H9 (cell line): ENCODE results near the gene GRIFIN. TPM values are rescaled to one million over a fixed set of nuclear protein-coding genes. Genes with fewer than 3 reads are reported as not detected.

ENCODE experiments used
- DNase-seq: peaks from one replicate; pipeline ENCODE4 v3.0.0-alpha.2; 2017
- H2AFZ ChIP-seq: one replicate; pipeline ENCODE4 v1.6.1; 2013; ENCODE audit warnings: mild to moderate bottlenecking, low read length, control low read depth, moderate library complexity
- H2AK5ac ChIP-seq: 2 replicates; pipeline ENCODE4 v1.6.1; 2013; ENCODE audit warnings: low read length, control low read depth, mixed read lengths; ENCODE audit not compliant: insufficient read length
- H2BK120ac ChIP-seq: one replicate; pipeline ENCODE4 v1.6.1; 2013; ENCODE audit warnings: low read depth, mild to moderate bottlenecking, low read length, control low read depth, inconsistent platforms; ENCODE audit not compliant: poor library complexity, severe bottlenecking
- H2BK12ac ChIP-seq: 2 replicates; pipeline ENCODE4 v1.6.1; 2013; ENCODE audit warnings: low read length, control low read depth, mixed read lengths, low read depth; ENCODE audit not compliant: insufficient read length
- H2BK15ac ChIP-seq: 2 replicates; pipeline ENCODE4 v1.6.1; 2013; ENCODE audit warnings: low read depth, low read length, control low read depth
- H2BK20ac ChIP-seq: one replicate; pipeline ENCODE4 v1.6.1; 2013; ENCODE audit warnings: low read depth, mild to moderate bottlenecking, low read length, control low read depth, inconsistent platforms; ENCODE audit not compliant: poor library complexity, severe bottlenecking
- H2BK5ac ChIP-seq: 2 replicates; pipeline ENCODE4 v1.6.1; 2013; ENCODE audit warnings: low read length, control low read depth, mixed read lengths; ENCODE audit not compliant: insufficient read length
- H3K14ac ChIP-seq: 2 replicates; pipeline ENCODE4 v1.6.1; 2013; ENCODE audit warnings: low read length, control low read depth; ENCODE audit not compliant: insufficient read depth
- H3K18ac ChIP-seq: 2 replicates; pipeline ENCODE4 v1.6.1; 2013; ENCODE audit warnings: low read depth, mild to moderate bottlenecking, mixed read lengths, low read length, control low read depth; ENCODE audit not compliant: insufficient read length
- H3K23ac ChIP-seq: 2 replicates; pipeline ENCODE4 v1.6.1; 2013; ENCODE audit warnings: low read length, control low read depth, mixed read lengths, low read depth; ENCODE audit not compliant: insufficient read length
- H3K23me2 ChIP-seq: 2 replicates; pipeline ENCODE4 v1.6.1; 2013; ENCODE audit warnings: low read depth, mild to moderate bottlenecking, mixed read lengths, low read length, control low read depth; ENCODE audit not compliant: insufficient read length, poor library complexity, severe bottlenecking
- H3K27ac ChIP-seq: 2 replicates; pipeline ENCODE4 v1.5.1; 2013; ENCODE audit warnings: low read length, control low read depth, mixed read lengths, low read depth; ENCODE audit not compliant: insufficient read length
- H3K27me3 ChIP-seq: 2 replicates; pipeline ENCODE4 v1.6.1; 2013; ENCODE audit warnings: low read length, control low read depth, inconsistent platforms; ENCODE audit not compliant: insufficient read depth
- H3K4ac ChIP-seq: 2 replicates; pipeline ENCODE4 v1.6.1; 2013; ENCODE audit warnings: low read depth, mild to moderate bottlenecking, control low read depth, inconsistent platforms, low read length, moderate library complexity
- H3K4me1 ChIP-seq: 2 replicates; pipeline ENCODE4 v1.6.1; 2013; ENCODE audit warnings: low read length, control low read depth, inconsistent platforms; ENCODE audit not compliant: insufficient read depth
- H3K4me2 ChIP-seq: 2 replicates; pipeline ENCODE4 v1.6.1; 2013; ENCODE audit warnings: low read length, control low read depth, mixed read lengths; ENCODE audit not compliant: insufficient read length, insufficient read depth
- H3K56ac ChIP-seq: 2 replicates; pipeline ENCODE4 v1.6.1; 2013; ENCODE audit warnings: low read depth, mild to moderate bottlenecking, mixed read lengths, low read length, control low read depth; ENCODE audit not compliant: insufficient read length
- H3K79me1 ChIP-seq: 2 replicates; pipeline ENCODE4 v1.6.1; 2013; ENCODE audit warnings: low read depth, mild to moderate bottlenecking, moderate library complexity, low read length, control low read depth, inconsistent platforms; ENCODE audit not compliant: insufficient read depth, poor library complexity, severe bottlenecking
- H3K79me2 ChIP-seq: 2 replicates; pipeline ENCODE4 v1.6.1; 2013; ENCODE audit warnings: low read length, control low read depth, inconsistent platforms; ENCODE audit not compliant: insufficient read depth
- H3K9ac ChIP-seq: 2 replicates; pipeline ENCODE4 v1.6.1; 2013; ENCODE audit warnings: low read length, control low read depth, mixed read lengths; ENCODE audit not compliant: insufficient read length; ENCODE audit errors: extremely low read depth
- H3K9me3 ChIP-seq: one replicate; pipeline ENCODE4 v1.6.1; 2013; ENCODE audit warnings: low read depth, low read length, inconsistent platforms; ENCODE audit not compliant: control insufficient read depth
- H3T11ph ChIP-seq: one replicate; pipeline ENCODE4 v1.6.1; 2013; ENCODE audit warnings: mild to moderate bottlenecking, low read length, control low read depth, inconsistent platforms
- H4K20me1 ChIP-seq: one replicate; pipeline ENCODE4 v1.6.1; 2013; ENCODE audit not compliant: control insufficient read depth, insufficient read length, insufficient read depth
- H4K5ac ChIP-seq: 2 replicates; pipeline ENCODE4 v1.6.1; 2013; ENCODE audit warnings: low read depth, mild to moderate bottlenecking, mixed read lengths, low read length, control low read depth; ENCODE audit not compliant: insufficient read length
- H4K8ac ChIP-seq: replicated peaks from 2 replicates; pipeline ENCODE4 v1.6.1; 2013; ENCODE audit warnings: low read length, control low read depth, mixed read lengths, low read depth; ENCODE audit not compliant: insufficient read length
- H4K91ac ChIP-seq: 2 replicates; pipeline ENCODE4 v1.6.1; 2013; ENCODE audit warnings: low read depth, mild to moderate bottlenecking, moderate library complexity, mixed read lengths, low read length, control low read depth; ENCODE audit not compliant: insufficient read length
- H3K27ac Mint-ChIP-seq, 3 experiments: 2 replicates in 2 of 3; 3 replicates in 1 of 3; pipeline ENCODE4 v1.8.0; 2020 to 2021; ENCODE audit warnings: mixed read lengths in 3 of 3, mild to moderate bottlenecking in 1 of 3, moderate library complexity in 1 of 3
- H3K27me3 Mint-ChIP-seq: 2 replicates; pipeline ENCODE4 v1.8.0; 2021; ENCODE audit warnings: low read depth, mild to moderate bottlenecking, moderate library complexity, mixed read lengths
- H3K36me3 Mint-ChIP-seq, 3 experiments: 2 replicates in 2 of 3; 3 replicates in 1 of 3; pipeline ENCODE4 v1.8.0; 2020 to 2021; ENCODE audit warnings: low read depth in 3 of 3, mixed read lengths in 3 of 3; ENCODE audit not compliant: insufficient read depth in 1 of 3
- H3K4me1 Mint-ChIP-seq, 2 experiments: 2 replicates each; pipeline ENCODE4 v1.8.0; 2020; ENCODE audit warnings: mixed read lengths in 2 of 2
- H3K4me3 Mint-ChIP-seq, 2 experiments: 2 replicates in 1 of 2; 3 replicates in 1 of 2; pipeline ENCODE4 v1.8.0; 2020 to 2021; ENCODE audit warnings: mild to moderate bottlenecking in 2 of 2, mixed read lengths in 2 of 2, moderate library complexity in 1 of 2
- H3K9me3 Mint-ChIP-seq, 2 experiments: 2 replicates in 1 of 2; 3 replicates in 1 of 2; pipeline ENCODE4 v1.8.0; 2020; ENCODE audit warnings: mild to moderate bottlenecking in 2 of 2, mixed read lengths in 2 of 2, moderate library complexity in 1 of 2
- CTCF ChIP-seq: fragments of 200-600 bp; sonication (generic); conservative IDR thresholded peaks from 3 replicates; pipeline ENCODE4 v1.8.0; 2021; ENCODE audit warnings: antibody characterized with exemption, mild to moderate bottlenecking
- WGBS: extraction: QIAGEN DNeasy Blood & Tissue Kit; methylation state at CpG from one replicate; pipeline ENCODE4 v1.1.7; 2013; ENCODE audit warnings: missing lambda C conversion rate, low lambda C conversion rate, mixed read lengths; ENCODE audit not compliant: insufficient read length; ENCODE audit errors: extremely low coverage; 5-methylcytosine and 5-hydroxymethylcytosine counted together
- total RNA-seq: library from RNA; stranded (reverse); gene quantifications from 2 replicates; pipeline ENCODE4 v1.2.1, GENCODE V29; 2021

GRIFIN gene
- total RNA-seq, 1 experiment from 2014 or later = not detected

- H3K4ac ChIP-seq = no peak overlapping the region; the same call in 1 of the 2 replicates
- H3K9ac ChIP-seq = no peak overlapping the region
- no peaks in the 10 kb centered on the region for H3K4me1 ChIP-seq
- no peak overlapping the region for H3K4me2 ChIP-seq
- H3K27me3 ChIP-seq = no peaks in the 10 kb centered on the region
- no peaks in the 10 kb centered on the region for H4K20me1 ChIP-seq
- Mint-ChIP-seq H3K4me1 (peaks cover 4 to 5% of the 10 kb centered on the region in 2 experiments), H3K36me3 (peaks cover 0 to 7% (median 0%) of the 10 kb centered on the region in 3 experiments; a peak in 2 of 7 replicates), H3K4me3 (no peak overlapping the region), H3K27ac (peak overlapping the region in 1 of 3 experiments; percentile 21; a peak in 1 of 7 replicates), H3K9me3 (peaks cover 8 to 9% of the 10 kb centered on the region in 2 experiments; a peak in 4 of 5 replicates), H3K27me3 (no peaks in the 10 kb centered on the region; the same call in 1 of the 2 replicates)
- no peak overlapping the region for H4K5ac ChIP-seq
- no peak overlapping the region for H4K8ac ChIP-seq
- no peaks in the 10 kb centered on the region for H3K9me3 ChIP-seq
- DNase-seq = no peak
- no peaks in the 10 kb centered on the region for H3K79me1 ChIP-seq
- H3K23me2 ChIP-seq = no peaks in the 10 kb centered on the region
- no peak overlapping the region for H3K27ac ChIP-seq
- H2AK5ac ChIP-seq = no peak overlapping the region
- no peak overlapping the region for H2BK20ac ChIP-seq
- H3K79me2 ChIP-seq = no peaks in the 10 kb centered on the region
- H4K91ac ChIP-seq = no peak overlapping the region
- H2BK12ac ChIP-seq = no peak overlapping the region
- no peak overlapping the region for H3K18ac ChIP-seq
- H2BK120ac ChIP-seq = no peak overlapping the region
- H3K56ac ChIP-seq = no peak overlapping the region
- WGBS = no CpG with 5 or more reads among the region's 23 CpGs
- H3K23ac ChIP-seq = no peak overlapping the region
- H3K14ac ChIP-seq = no peak overlapping the region
- no peak for TF ChIP-seq CTCF
- H2BK5ac ChIP-seq = no peak overlapping the region
- H3T11ph ChIP-seq = no peak overlapping the region
- no peak overlapping the region for H2AFZ ChIP-seq
- 0 out of 2 replicates have a peak overlapping the region, but pooled peaks have one; percentile 68 for H2BK15ac ChIP-seq
These were observed 16.0 kb downstream of the GRIFIN start for GRCh38 chr7:2460188-2460587.
